Transverse colon (tissue), 4 donors: ENCODE data around the gene LRRC2. TPM values are rescaled to one million over a fixed set of nuclear protein-coding genes. Genes with fewer than 3 reads are reported as not detected.

ENCODE experiments used
- DNase-seq: peaks from one replicate; pipeline ENCODE4 v3.0.0-alpha.2; 2019
- H3K27ac ChIP-seq, 4 donors: fragments of 200-600 bp; sonication (generic); 2 replicates each; pipeline ENCODE4 v1.5.1; 2016 to 2018; ENCODE audit warnings: inconsistent platforms in 4 of 4
- H3K27me3 ChIP-seq: fragments of 200-600 bp; sonication (generic); 2 replicates; pipeline ENCODE4 v1.5.1; 2017; ENCODE audit warnings: inconsistent platforms
- H3K36me3 ChIP-seq, 4 donors: fragments of 200-600 bp; sonication (generic); 2 replicates each; pipeline ENCODE4 v1.5.1; 2017 to 2019; ENCODE audit warnings: inconsistent platforms in 4 of 4
- H3K4me1 ChIP-seq, 4 donors: fragments of 200-600 bp; sonication (generic); 2 replicates each; pipeline ENCODE4 v1.5.1; 2017 to 2020; ENCODE audit warnings: inconsistent platforms in 4 of 4
- H3K4me3 ChIP-seq, 4 donors: fragments of 200-600 bp; sonication (generic); 1 replicate in 1 of 4; 2 replicates in 3 of 4; pipeline versions ENCODE4 v1.5.1 to v1.6.1; 2017 to 2019; ENCODE audit warnings: inconsistent platforms in 4 of 4
- H3K9me3 ChIP-seq, 2 donors: fragments of 200-600 bp; sonication (generic); 2 replicates each; pipeline ENCODE4 v1.5.1; 2017 to 2019; ENCODE audit warnings: inconsistent platforms in 2 of 2
- EP300 ChIP-seq: sonication (generic); formaldehyde crosslinking; IDR thresholded peaks from one replicate; pipeline ENCODE4 v1.6.1; 2017; ENCODE audit warnings: antibody characterized with exemption, low read depth
- POLR2A ChIP-seq: fragments of 450-650 bp; IDR thresholded peaks from one replicate; pipeline ENCODE4 v1.6.1; 2016; ENCODE audit warnings: antibody characterized with exemption, mild to moderate bottlenecking, moderate library complexity
- POLR2AphosphoS5 ChIP-seq, 3 donors: sonication (generic); formaldehyde crosslinking; IDR thresholded peaks; one replicate each; pipeline ENCODE4 v1.6.1; 2016; ENCODE audit warnings: antibody characterized with exemption in 3 of 3
- WGBS, 2 donors: methylation state at CpG; one replicate each; pipeline ENCODE4 v1.1.5; 2018; ENCODE audit warnings: low coverage in 1 of 2; 5-methylcytosine and 5-hydroxymethylcytosine counted together
- in situ Hi-C, 4 donors: fragments of 200-750 bp; cut with MboI; loops; one replicate each; pipeline versions ENCODE4 v1.15.0 to v1.15.1; 2017; ENCODE audit warnings: low sequenced_read_pairs in 3 of 4, low pct_ligation_motif_present in 1 of 4, low pct_unique_long_range_greater_than_20kb in 1 of 4
- intact Hi-C: fragments of 100-400 bp; cut with DNase I; formaldehyde crosslinking; loops from one replicate; pipeline ENCODE4 v1.15.1; 2023; ENCODE audit warnings: low total_unique reads
- total RNA-seq, 4 donors: library from RNA; depleted of rRNA; stranded (reverse); fragments of >200 nt; gene quantifications; one replicate each; pipeline ENCODE4 v1.1.0, GENCODE V29; 2016
- TF ChIP-seq, protein P1 (sequence below), 5 experiments: fragments of 200-600 bp in 3 of 5; fragments of 450-650 bp in 2 of 5; sonication (generic) in 3 of 5; IDR thresholded peaks; 1 replicate in 2 of 5; 2 replicates in 3 of 5; pipeline ENCODE4 v1.5.1; 2016 to 2017; ENCODE audit warnings: antibody characterized with exemption in 5 of 5, inconsistent platforms in 3 of 5, mild to moderate bottlenecking in 2 of 5, moderate library complexity in 1 of 5

Gene LRRC2
- total RNA-seq, 4 donors from 2014 or later: 1.00 to 2.0 (median 1.6) TPM; not detected in 1

DNA sequence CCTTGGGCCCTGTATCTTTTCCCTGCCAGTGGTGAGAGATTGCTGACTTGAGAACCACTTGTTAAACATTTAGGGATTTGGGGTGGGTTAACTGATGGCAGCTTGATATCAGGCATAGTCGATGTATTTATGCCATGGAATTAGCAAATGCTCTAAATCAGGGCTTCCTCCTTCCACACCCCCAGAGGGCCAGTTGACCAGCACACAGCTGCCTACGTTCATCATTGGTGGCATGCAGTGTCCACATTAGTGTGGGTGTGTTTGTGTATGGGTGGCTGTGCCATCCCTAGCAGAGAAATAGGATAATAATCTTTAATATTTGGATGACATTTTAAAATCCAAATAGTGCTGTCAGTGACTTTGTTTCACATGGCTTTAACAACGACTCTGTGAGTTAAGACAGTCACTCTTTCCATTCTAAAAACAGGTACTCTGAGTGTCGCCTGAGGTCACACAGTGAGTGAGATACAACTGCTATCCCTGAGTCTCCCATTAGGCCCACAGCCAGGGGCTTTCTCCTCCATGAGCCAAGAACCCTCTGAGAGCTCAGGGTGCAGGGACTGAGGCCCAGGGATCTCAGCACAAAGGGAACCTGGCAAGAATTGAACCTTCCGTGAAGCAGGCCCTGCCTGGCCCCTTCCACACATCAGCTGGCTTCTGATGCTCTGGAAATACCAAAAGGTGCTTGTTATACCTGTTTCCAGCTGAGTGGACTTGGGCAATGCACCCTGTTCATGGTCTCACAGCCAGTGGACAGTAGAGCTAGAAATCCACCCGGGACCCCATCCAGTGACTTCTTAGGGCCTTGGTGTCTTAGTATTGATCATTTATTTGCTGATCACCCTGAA lies 97.1 kb downstream of the LRRC2 start:
- TF ChIP-seq, protein P1, sequence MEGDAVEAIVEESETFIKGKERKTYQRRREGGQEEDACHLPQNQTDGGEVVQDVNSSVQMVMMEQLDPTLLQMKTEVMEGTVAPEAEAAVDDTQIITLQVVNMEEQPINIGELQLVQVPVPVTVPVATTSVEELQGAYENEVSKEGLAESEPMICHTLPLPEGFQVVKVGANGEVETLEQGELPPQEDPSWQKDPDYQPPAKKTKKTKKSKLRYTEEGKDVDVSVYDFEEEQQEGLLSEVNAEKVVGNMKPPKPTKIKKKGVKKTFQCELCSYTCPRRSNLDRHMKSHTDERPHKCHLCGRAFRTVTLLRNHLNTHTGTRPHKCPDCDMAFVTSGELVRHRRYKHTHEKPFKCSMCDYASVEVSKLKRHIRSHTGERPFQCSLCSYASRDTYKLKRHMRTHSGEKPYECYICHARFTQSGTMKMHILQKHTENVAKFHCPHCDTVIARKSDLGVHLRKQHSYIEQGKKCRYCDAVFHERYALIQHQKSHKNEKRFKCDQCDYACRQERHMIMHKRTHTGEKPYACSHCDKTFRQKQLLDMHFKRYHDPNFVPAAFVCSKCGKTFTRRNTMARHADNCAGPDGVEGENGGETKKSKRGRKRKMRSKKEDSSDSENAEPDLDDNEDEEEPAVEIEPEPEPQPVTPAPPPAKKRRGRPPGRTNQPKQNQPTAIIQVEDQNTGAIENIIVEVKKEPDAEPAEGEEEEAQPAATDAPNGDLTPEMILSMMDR (IDR thresholded peaks at IDR 0.05): no peak
- no peak for TF ChIP-seq POLR2AphosphoS5 (IDR thresholded peaks at IDR 0.05)
- Histone ChIP-seq H3K27ac (no peak overlapping the region), H3K36me3 (no peaks in the 10 kb centered on the region), H3K4me3 (no peak overlapping the region), H3K9me3 (no peaks in the 10 kb centered on the region), H3K27me3 (peaks cover 15% of the 10 kb centered on the region), H3K4me1 (peaks cover 0 to 2% (median 0%) of the 10 kb centered on the region in 4 donors)
- in situ Hi-C loops (no loop called here), intact Hi-C loops (no loop called here)
- WGBS, 2 donors: 79 to 85% methylated on average over 3 to 6 of the region's 6 CpGs
- no peak for DNase-seq

GRCh38 chr3:46467562-46467961 lies 98.5 kb downstream of the LRRC2 start:
- Histone ChIP-seq H3K4me3 (no peak overlapping the region), H3K27ac (no peak overlapping the region), H3K36me3 (no peaks in the 10 kb centered on the region), H3K4me1 (peaks cover 0 to 2% (median 0%) of the 10 kb centered on the region in 4 donors), H3K9me3 (no peaks in the 10 kb centered on the region), H3K27me3 (peaks cover 26% of the 10 kb centered on the region)
- in situ Hi-C loops (no loop called here), intact Hi-C loops (no loop called here)
- WGBS, 2 donors: 94 to 95% methylated on average over 2 to 4 of the region's 4 CpGs
- no peak for DNase-seq
- TF ChIP-seq EP300 (no peak), POLR2AphosphoS5 (IDR thresholded peaks at IDR 0.05) (no peak), POLR2A (no peak)
- TF ChIP-seq, protein P1 (IDR thresholded peaks at IDR 0.05): no peak

GRCh38 chr3:46466871-46467403 lies 99.2 kb downstream of the LRRC2 start:
- in situ Hi-C loops: no loop called here
- Histone ChIP-seq H3K9me3 (no peaks in the 10 kb centered on the region), H3K27ac (no peak overlapping the region), H3K27me3 (peaks cover 30% of the 10 kb centered on the region), H3K4me1 (peaks cover 0 to 2% (median 0%) of the 10 kb centered on the region in 4 donors), H3K4me3 (no peak overlapping the region), H3K36me3 (no peaks in the 10 kb centered on the region)
- TF ChIP-seq POLR2A: no peak
- TF ChIP-seq EP300: no peak
- TF ChIP-seq, protein P1 (IDR thresholded peaks at IDR 0.05): no peak
- no peak for TF ChIP-seq POLR2AphosphoS5 (IDR thresholded peaks at IDR 0.05)
- WGBS, 2 donors: 70 to 84% methylated on average over 1 of the region's 1 CpG
- intact Hi-C loops: no loop called here
- no peak for DNase-seq

GRCh38 chr3:46466273-46466672 lies 99.8 kb downstream of the LRRC2 start:
- in situ Hi-C loops (no loop called here), intact Hi-C loops (no loop called here)
- H3K4me1 ChIP-seq: peaks cover 0 to 2% (median 0%) of the 10 kb centered on the region in 4 donors
- H3K27me3 ChIP-seq: peaks cover 30% of the 10 kb centered on the region
- H3K36me3 ChIP-seq: no peaks in the 10 kb centered on the region
- no peak overlapping the region for H3K4me3 ChIP-seq
- no peaks in the 10 kb centered on the region for H3K9me3 ChIP-seq
- DNase-seq: no peak
- no peak for TF ChIP-seq POLR2AphosphoS5 (IDR thresholded peaks at IDR 0.05)
- TF ChIP-seq, protein P1 (IDR thresholded peaks at IDR 0.05): no peak
- TF ChIP-seq EP300: no peak
- TF ChIP-seq POLR2A: no peak
- no peak overlapping the region for H3K27ac ChIP-seq

Other genes starting within 250 kb of the LRRC2 start
- 1 to 10 TPM in 2 of 4 donors, not detected in 2; 1.8 to 4.6 TPM for gene CCR2, start 212.2 kb downstream of the LRRC2 start, total RNA-seq
- gene CCR5, start 195.4 kb downstream of the LRRC2 start, total RNA-seq: 1 to 10 TPM in 3 of 4 donors, not detected in 1; 1.1 to 3.7 (median 1.4) TPM
- 10 to 100 TPM in 2 of 4 donors, 1 to 10 TPM in 2; 2.6 to 13.9 (median 9.8) TPM for gene CCRL2, start 159.0 kb downstream of the LRRC2 start, total RNA-seq
- gene LTF, start 101.4 kb downstream of the LRRC2 start, total RNA-seq: 1 to 10 TPM in 1 of 4 donors, under 1 TPM in 1, not detected in 2; 0.14 to 3.3 TPM
- not detected for gene RTP3, start 68.3 kb downstream of the LRRC2 start, total RNA-seq
- not detected for gene FAM240A, start 46.2 kb upstream of the LRRC2 start, total RNA-seq
- 100 to 1,000 TPM in 2 of 4 donors, 10 to 100 TPM in 2; 67.5 to 212 (median 116) TPM for gene ALS2CL, start 127.4 kb upstream of the LRRC2 start, total RNA-seq
- not detected for gene TMIE, start 135.1 kb upstream of the LRRC2 start, total RNA-seq
- gene PRSS50, start 151.6 kb upstream of the LRRC2 start, total RNA-seq: under 1 TPM in 1 of 4 donors, not detected in 3; 0.14 TPM